Activated CD8-positive, alpha-beta T cell treated with anti-CD3 and anti-CD28 coated beads for 36 hours (primary cell): ENCODE results near the gene HTRA3. TPM values are rescaled to one million over a fixed set of nuclear protein-coding genes. Genes with fewer than 3 reads are reported as not detected.

ENCODE experiments used
- ATAC-seq: fragments of 200-7000 bp; cut with Tn5 transposase; one replicate; pipeline ENCODE4 v1.10.0; 2021; ENCODE audit warnings: mild to moderate bottlenecking, moderate library complexity
- CTCF ChIA-PET: fragments of 350-600 bp; sonication (Branson Sonifier 250); formaldehyde crosslinking; loops from one replicate; lab custom pipeline; 2021; ENCODE audit warnings: antibody characterized with exemption; lab: Charles Lee
- POLR2A ChIA-PET: fragments of 350-600 bp; sonication (Branson Sonifier 250); formaldehyde crosslinking; loops from one replicate; lab custom pipeline; 2021; ENCODE audit warnings: antibody characterized with exemption; lab: Charles Lee
- DNase-seq: peaks from one replicate; pipeline ENCODE4 v3.0.0-alpha.2; 2020
- H3K27ac Mint-ChIP-seq: one replicate; pipeline ENCODE4 v1.8.0; 2021; ENCODE audit warnings: mild to moderate bottlenecking, mixed read lengths
- H3K27me3 Mint-ChIP-seq: one replicate; pipeline ENCODE4 v1.8.0; 2021; ENCODE audit warnings: mixed read lengths
- H3K36me3 Mint-ChIP-seq: one replicate; pipeline ENCODE4 v1.8.0; 2021; ENCODE audit warnings: low read depth, mixed read lengths
- H3K4me1 Mint-ChIP-seq: one replicate; pipeline ENCODE4 v1.8.0; 2021; ENCODE audit warnings: low read depth, mixed read lengths
- H3K4me3 Mint-ChIP-seq: one replicate; pipeline ENCODE4 v1.8.0; 2021; ENCODE audit warnings: mild to moderate bottlenecking, moderate library complexity, mixed read lengths
- H3K9me3 Mint-ChIP-seq: one replicate; pipeline ENCODE4 v1.8.0; 2021; ENCODE audit warnings: mixed read lengths
- intact Hi-C: fragments of 100-400 bp; cut with micrococcal nuclease; formaldehyde crosslinking; loops from one replicate; pipeline ENCODE4 v1.10.0; 2022
- total RNA-seq, 2 experiments: library from RNA; stranded (reverse); gene quantifications; one replicate each; pipeline ENCODE4 v1.2.3, GENCODE V29; 2021
- TF ChIP-seq, protein P1 (sequence below): fragments of 200-600 bp; IDR thresholded peaks from one replicate; pipeline ENCODE4 v1.8.0; 2022; ENCODE audit warnings: antibody characterized with exemption, mild to moderate bottlenecking

The HTRA3 gene
- total RNA-seq, 2 experiments from 2014 or later, result 0.11 TPM; not detected in 1

DNA sequence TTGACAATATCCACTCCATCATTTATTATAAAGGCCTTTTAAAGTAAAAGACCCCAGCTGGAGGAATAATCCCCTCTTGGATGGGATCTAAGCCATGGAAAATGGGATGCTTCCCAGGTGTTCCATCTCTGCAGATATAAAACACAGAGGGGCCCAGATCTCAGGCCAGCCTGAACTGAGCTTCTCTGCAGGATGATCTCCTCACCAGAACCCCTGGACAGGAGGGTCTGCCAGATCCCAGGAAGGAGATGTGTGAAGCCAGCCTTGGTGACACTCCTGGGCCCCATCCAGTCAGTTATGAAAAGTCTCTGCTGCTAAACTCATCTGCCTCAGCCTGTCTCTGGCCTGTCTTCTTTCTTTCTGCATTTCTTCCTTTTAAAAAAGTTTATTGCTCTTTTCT is 56.7 kb downstream of the HTRA3 start:
- TF ChIP-seq, protein P1, sequence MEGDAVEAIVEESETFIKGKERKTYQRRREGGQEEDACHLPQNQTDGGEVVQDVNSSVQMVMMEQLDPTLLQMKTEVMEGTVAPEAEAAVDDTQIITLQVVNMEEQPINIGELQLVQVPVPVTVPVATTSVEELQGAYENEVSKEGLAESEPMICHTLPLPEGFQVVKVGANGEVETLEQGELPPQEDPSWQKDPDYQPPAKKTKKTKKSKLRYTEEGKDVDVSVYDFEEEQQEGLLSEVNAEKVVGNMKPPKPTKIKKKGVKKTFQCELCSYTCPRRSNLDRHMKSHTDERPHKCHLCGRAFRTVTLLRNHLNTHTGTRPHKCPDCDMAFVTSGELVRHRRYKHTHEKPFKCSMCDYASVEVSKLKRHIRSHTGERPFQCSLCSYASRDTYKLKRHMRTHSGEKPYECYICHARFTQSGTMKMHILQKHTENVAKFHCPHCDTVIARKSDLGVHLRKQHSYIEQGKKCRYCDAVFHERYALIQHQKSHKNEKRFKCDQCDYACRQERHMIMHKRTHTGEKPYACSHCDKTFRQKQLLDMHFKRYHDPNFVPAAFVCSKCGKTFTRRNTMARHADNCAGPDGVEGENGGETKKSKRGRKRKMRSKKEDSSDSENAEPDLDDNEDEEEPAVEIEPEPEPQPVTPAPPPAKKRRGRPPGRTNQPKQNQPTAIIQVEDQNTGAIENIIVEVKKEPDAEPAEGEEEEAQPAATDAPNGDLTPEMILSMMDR, result no peak
- H3K4me3 Mint-ChIP-seq, result no peak overlapping the region
- ATAC-seq (no peak), DNase-seq (no peak)
- no peaks in the 10 kb centered on the region for H3K9me3 Mint-ChIP-seq
- H3K4me1 Mint-ChIP-seq, result no peaks in the 10 kb centered on the region
- ChIA-PET CTCF (no interaction called here), POLR2A (no interaction called here)
- H3K27me3 Mint-ChIP-seq, result no peaks in the 10 kb centered on the region
- intact Hi-C loops, result no loop called here
- H3K27ac Mint-ChIP-seq, result no peak overlapping the region
- H3K36me3 Mint-ChIP-seq, result no peaks in the 10 kb centered on the region

DNA sequence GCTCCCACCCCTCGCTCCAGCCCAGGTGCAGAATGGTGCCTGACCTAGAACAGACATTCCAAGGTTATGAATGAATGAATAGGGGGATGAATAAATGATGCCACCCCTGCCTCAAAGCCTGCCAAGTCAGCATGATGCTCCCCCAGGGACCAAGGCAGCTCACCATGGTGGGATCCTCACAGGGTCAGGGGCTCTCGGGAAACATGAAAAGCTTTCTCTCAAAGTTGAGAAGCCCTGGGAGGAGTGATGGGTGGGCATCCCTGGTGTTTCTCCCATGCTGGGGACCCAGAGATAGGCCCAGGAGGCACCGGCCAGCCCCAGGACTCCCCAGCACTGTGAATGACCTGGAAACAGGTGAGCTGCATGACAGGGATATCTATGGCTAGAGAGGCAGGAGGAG is 58.9 kb downstream of the HTRA3 start:
- H3K4me1 Mint-ChIP-seq, result no peaks in the 10 kb centered on the region
- H3K27ac Mint-ChIP-seq, result no peak overlapping the region
- no peaks in the 10 kb centered on the region for H3K36me3 Mint-ChIP-seq
- CTCF ChIA-PET, result interaction anchor here (1.0 kb wide), 1 partner anchor 8 kb away, joined by 3 read pairs; no protein-coding TSS in a partner anchor
- no peaks in the 10 kb centered on the region for H3K9me3 Mint-ChIP-seq
- H3K27me3 Mint-ChIP-seq, result no peaks in the 10 kb centered on the region
- POLR2A ChIA-PET, result no interaction called here
- DNase-seq, result no peak
- ATAC-seq, result no peak
- intact Hi-C loops, result no loop called here
- H3K4me3 Mint-ChIP-seq, result no peak overlapping the region
- TF ChIP-seq, protein P1, result no peak

DNA sequence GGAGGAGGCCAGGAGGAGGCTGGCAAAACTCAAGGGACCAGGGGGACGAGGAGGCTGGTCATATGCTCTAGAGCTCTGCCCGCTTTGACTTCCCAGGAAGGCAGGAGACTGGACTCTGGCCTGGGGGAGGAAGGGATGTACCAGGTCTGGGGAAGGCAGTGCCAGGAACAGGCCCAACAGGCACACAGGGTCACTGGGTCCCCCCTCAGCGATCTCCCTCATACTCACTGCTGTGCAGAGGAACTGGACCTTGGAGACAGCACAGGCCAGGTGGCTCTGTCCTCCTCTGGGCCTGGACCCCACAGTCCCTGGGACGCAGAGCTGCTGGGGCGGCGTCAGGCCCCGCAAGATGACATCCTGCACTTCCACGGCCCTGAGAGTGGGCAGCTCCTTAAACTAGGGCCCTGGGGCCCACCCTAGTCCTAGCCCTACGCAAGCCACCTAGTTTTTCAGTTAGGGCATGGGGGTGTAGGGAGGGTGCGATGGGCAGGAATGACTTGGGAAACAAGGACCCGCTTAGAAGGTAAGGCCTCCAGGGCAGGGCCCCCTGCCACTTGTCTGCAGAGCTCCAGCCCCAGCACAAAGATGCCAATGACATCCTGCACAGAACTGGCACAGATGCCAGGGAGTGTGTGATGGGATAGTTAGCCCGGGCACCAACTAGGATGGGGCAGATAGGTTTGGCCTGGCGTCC is 59.5 kb downstream of the HTRA3 start:
- intact Hi-C loops, result no loop called here
- no peaks in the 10 kb centered on the region for H3K27me3 Mint-ChIP-seq
- ATAC-seq (no peak), DNase-seq (no peak)
- CTCF ChIA-PET, result interaction anchor here (1.0 kb wide), 1 partner anchor 9 kb away, joined by 3 read pairs; no protein-coding TSS in a partner anchor
- H3K4me1 Mint-ChIP-seq, result no peaks in the 10 kb centered on the region
- TF ChIP-seq, protein P1, result no peak
- no peak overlapping the region for H3K4me3 Mint-ChIP-seq
- no peak overlapping the region for H3K27ac Mint-ChIP-seq
- H3K36me3 Mint-ChIP-seq, result no peaks in the 10 kb centered on the region
- H3K9me3 Mint-ChIP-seq, result no peaks in the 10 kb centered on the region
- POLR2A ChIA-PET, result no interaction called here

DNA sequence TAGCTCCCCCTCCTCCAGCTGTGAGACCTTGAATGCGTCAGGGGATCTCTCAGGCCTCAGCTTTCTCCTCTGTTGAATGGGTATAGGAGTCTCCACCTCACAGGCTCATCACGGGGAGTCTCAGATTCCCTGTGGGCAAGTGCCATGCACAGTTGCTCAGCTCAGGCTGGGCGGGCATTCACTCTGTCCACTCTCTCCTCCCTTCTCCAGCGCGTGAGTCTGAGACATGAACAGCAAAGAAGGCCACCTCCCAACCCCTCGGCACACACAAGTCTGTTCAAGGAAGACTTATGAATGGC is 60.0 kb downstream of the HTRA3 start:
- Mint-ChIP-seq H3K27me3 (no peaks in the 10 kb centered on the region), H3K27ac (no peak overlapping the region), H3K4me3 (no peak overlapping the region), H3K9me3 (no peaks in the 10 kb centered on the region), H3K4me1 (no peaks in the 10 kb centered on the region), H3K36me3 (no peaks in the 10 kb centered on the region)
- ATAC-seq, result no peak
- intact Hi-C loops, result no loop called here
- TF ChIP-seq, protein P1, result no peak
- ChIA-PET POLR2A (no interaction called here), CTCF (no interaction called here)
- DNase-seq, result no peak

DNA sequence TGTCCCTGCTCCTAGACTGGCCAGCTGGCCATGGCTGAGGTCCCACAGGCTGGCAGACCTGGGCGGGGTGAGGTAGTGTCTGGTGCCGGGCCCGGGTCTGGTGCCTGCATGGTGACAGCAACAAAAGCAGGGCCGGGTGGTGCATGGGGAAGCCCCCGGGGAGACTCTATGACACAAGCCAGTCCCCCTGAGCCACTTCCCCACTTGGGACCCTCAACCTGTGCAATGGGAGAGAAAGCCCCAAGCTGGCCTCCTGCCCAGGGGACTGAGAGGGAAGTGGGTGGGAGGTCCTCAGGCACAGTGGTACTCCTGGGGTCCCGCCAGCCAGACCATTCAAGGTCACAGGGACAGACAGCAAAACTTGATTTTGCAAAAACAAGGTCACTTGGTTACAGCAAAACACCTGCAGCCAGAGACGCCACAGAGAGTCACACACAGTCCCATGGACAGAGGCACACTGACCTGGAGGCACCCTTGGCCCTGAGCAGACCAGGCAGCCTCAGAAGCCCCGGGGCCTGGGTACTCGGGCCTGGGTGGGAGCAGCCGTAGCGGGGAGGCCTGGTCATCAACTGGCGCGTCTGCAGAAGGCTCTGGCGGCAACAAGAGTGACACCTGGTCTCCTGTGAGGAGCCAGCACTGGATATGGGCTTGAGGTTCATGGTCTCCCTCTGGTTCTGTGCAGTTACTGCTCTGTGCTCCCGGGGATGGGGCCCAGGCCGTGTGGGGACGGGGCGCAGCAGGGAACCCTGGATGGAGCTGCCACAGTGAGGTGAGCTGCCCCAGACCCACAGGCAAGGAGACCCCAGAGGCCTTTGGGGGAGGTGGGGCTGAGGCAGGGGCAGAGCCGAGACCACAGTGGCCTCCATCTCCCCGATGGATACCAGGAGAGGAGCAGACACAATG is 60.6 kb downstream of the HTRA3 start:
- TF ChIP-seq, protein P1, result no peak
- ChIA-PET POLR2A (no interaction called here), CTCF (no interaction called here)
- intact Hi-C loops, result no loop called here
- H3K4me1 Mint-ChIP-seq, result no peaks in the 10 kb centered on the region
- H3K9me3 Mint-ChIP-seq, result peaks cover under 1% of the 10 kb centered on the region
- no peaks in the 10 kb centered on the region for H3K27me3 Mint-ChIP-seq
- no peak overlapping the region for H3K4me3 Mint-ChIP-seq
- ATAC-seq (no peak), DNase-seq (no peak)
- H3K27ac Mint-ChIP-seq, result no peak overlapping the region
- H3K36me3 Mint-ChIP-seq, result no peaks in the 10 kb centered on the region
